Astrocyte (in vitro differentiated cells and primary cell): ENCODE measurements around the gene RAD54L2.

Source experiments
- CTCF ChIP-seq: IDR thresholded peaks from 2 replicates; pipeline ENCODE4 v1.5.1; 2011; ENCODE audit warnings: low read depth, mild to moderate bottlenecking, inconsistent platforms, low read length, moderate library complexity; ENCODE audit not compliant: insufficient read depth
- EZH2 ChIP-seq: IDR thresholded peaks from 2 replicates; pipeline ENCODE4 v1.6.1; 2012; ENCODE audit warnings: mild to moderate bottlenecking, low read length, inconsistent platforms; ENCODE audit not compliant: insufficient read depth

- TF ChIP-seq CTCF (no peak), EZH2 (no peak)
Measured at GRCh38 chr3:51538115-51538458, 432 bp upstream of the RAD54L2 start.
